Activated T-cell treated with anti-CD3 and anti-CD28 coated beads for 4 hours (primary cell): Measurements from ENCODE around the gene QRICH1.

ENCODE experiments used
- DNase-seq: peaks from one replicate; pipeline ENCODE4 v3.0.0-alpha.2; 2020

The QRICH1 gene

GRCh38 chr3:49093853-49094767 lies at the start of gene QRICH1:
QRICH1 (minus strand) TSS chr3:49094071; CDS start chr3:49077017, 17,054 bp downstream.
- DNase-seq: peak; percentile 95

GRCh38 chr3:49140080-49140479 lies 46.2 kb upstream of the QRICH1 start:
- no peak for DNase-seq

- no peak for DNase-seq
These were observed 41.6 kb upstream of the QRICH1 start for GRCh38 chr3:49135499-49135898.

GRCh38 chr3:49134471-49135265 lies 40.8 kb upstream of the QRICH1 start:
- no peak for DNase-seq

- DNase-seq: no peak
These were observed 39.5 kb upstream of the QRICH1 start for GRCh38 chr3:49133226-49133951.

- DNase-seq: no peak
These were observed 38.8 kb upstream of the QRICH1 start, which contains the start of gene LAMB2 for GRCh38 chr3:49132437-49133225. LAMB2 (minus strand) TSS chr3:49133050; CDS start chr3:49132867, 183 bp downstream.

- DNase-seq: no peak
These were observed 38.2 kb upstream of the QRICH1 start for GRCh38 chr3:49132073-49132436.

- DNase-seq: no peak
These were observed 37.7 kb upstream of the QRICH1 start for GRCh38 chr3:49131576-49131975.

GRCh38 chr3:49131040-49131439 lies 37.2 kb upstream of the QRICH1 start:
- DNase-seq: no peak

GRCh38 chr3:49124991-49125670 lies 31.3 kb upstream of the QRICH1 start:
- DNase-seq: no peak

GRCh38 chr3:49124203-49124602 lies 30.3 kb upstream of the QRICH1 start:
- no peak for DNase-seq

- no peak for DNase-seq
These were observed 29.8 kb upstream of the QRICH1 start for GRCh38 chr3:49123687-49124086.

- DNase-seq: no peak
These were observed 29.1 kb upstream of the QRICH1 start for GRCh38 chr3:49122886-49123545.

GRCh38 chr3:49122451-49122850 lies 28.6 kb upstream of the QRICH1 start:
- no peak for DNase-seq

- DNase-seq: no peak
These were observed 28.2 kb upstream of the QRICH1 start for GRCh38 chr3:49122022-49122421.

GRCh38 chr3:49121132-49121736 lies 27.4 kb upstream of the QRICH1 start:
- no peak for DNase-seq

GRCh38 chr3:49120438-49121131 lies 26.7 kb upstream of the QRICH1 start, which contains the start of gene USP19:
USP19 (minus strand) TSS chr3:49120823; CDS start chr3:49119145, 1,678 bp downstream.
- DNase-seq: peak; percentile 87

GRCh38 chr3:49120096-49120437 lies 26.2 kb upstream of the QRICH1 start:
- no peak for DNase-seq

- DNase-seq: no peak
These were observed 25.6 kb upstream of the QRICH1 start for GRCh38 chr3:49119439-49119838.

- DNase-seq: no peak
These were observed 25.2 kb upstream of the QRICH1 start for GRCh38 chr3:49119036-49119435.
